Stimulated activated CD8-positive, alpha-beta memory T cell treated with anti-CD3 and anti-CD28 coated beads, Interleukin-7, amount 100 ng/mL, for 4 hours (primary cell): Measurements from ENCODE around the gene PAWR.
"Not testable (repeated sequence)": the region's sequence is repeated elsewhere in the genome, so short reads cannot be mapped to it uniquely, and the experiment has no call there.

Source experiments
- DNase-seq, 2 donors: peaks; one replicate each; pipeline ENCODE4 v3.0.0-alpha.2; 2020; ENCODE audit warnings: low read depth in 2 of 2

The PAWR gene

DNA sequence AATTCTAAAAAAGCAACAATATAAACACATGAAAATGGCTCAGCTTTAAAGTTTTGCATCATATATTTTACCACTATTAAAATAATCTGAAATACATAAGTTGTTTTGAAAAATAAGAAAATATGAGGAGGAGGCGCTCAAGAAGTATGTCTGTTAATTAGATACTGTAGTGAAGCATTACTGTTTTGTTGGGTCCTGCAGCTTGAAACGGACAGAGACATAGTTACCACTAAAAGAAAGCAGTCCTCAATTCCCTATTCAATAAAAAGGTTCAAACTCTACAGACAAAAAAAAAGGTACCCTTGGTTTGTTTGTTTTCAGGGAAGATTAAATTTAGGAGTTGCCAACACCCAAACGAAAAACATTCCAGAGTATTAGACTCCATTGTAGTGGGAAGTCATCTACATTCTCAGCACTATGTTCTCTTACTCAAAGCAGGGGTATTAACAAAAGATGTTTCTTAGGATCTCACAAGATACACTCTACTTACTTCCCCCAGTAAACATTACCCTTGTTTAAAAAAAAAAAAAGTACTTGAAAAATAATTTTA, 3.0 kb downstream of the PAWR start:
- DNase-seq: no peak

DNA sequence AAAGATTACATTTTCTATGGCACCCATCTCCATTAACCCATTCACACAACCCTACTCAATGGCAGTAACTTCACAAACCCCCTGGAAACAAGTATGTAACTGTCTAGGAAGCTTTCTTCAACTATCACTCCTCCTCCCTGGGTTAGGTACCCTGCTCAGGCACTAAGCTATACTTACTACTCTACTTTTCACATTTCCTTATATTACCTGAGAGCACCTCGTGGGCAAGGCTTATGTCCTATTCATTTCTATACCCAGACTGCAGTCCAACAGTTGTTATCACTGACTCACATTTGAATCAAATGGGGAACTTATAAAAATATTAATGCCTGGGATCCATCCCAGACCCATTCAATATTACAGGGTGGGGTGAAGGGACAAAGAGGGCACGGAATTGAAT, 4.6 kb downstream of the PAWR start:
- DNase-seq: no peak

DNA sequence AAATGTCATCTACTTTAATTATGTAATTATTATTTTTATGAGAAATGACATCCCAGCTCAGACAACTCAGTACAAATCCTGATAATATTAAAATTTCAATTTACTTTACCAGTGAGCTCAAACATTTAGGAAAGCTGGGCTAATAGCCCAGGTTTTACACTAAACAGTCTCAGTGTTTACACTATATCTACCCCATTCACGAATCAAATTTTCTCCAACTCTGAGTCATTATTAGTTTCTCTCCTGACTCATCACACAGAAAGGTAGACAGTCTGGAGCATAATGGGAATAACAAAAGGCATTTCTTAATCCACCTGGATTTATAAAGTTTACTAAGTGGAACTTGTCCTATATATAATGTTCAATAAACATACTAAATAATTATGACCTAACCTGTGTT, 5.7 kb downstream of the PAWR start:
- no peak for DNase-seq

DNA sequence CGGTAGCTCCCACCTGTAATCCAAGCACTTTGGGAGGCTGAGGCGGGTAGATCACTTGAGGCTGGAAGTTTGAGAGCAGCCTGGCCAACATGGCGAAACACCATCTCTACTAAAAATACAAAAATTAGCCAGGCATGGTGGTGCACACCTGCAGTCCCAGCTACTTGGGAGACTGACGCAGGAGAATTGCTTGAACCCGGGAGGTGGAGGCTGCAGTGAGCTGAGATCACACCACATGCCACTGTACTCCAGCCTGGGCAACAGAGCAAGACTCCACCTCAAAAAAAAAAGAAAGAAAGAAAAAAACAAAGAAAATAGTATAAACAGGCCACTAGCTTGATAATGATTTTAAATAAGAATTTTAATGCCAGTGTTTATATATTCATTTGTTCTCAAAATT, 6.4 kb downstream of the PAWR start:
- DNase-seq: not testable (repeated sequence)

DNA sequence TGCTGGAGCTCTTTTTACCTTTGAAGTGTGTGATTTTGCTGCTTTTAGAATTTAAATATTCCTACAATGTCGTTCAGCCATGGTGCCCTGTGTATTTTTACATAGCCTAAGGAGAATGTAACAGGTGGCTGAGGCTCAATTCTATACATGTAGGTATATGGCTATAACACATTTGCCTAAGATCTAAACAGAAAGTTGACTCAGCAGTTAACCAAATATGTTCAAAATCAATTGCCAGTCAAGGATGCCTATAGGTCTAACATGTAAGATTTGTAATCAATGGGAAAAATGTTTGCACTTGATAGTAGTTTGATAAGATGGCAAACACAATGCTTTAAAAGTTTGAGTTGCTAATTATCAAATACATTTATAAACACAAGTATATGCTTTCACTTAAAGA, 8.2 kb downstream of the PAWR start:
- no peak for DNase-seq

DNA sequence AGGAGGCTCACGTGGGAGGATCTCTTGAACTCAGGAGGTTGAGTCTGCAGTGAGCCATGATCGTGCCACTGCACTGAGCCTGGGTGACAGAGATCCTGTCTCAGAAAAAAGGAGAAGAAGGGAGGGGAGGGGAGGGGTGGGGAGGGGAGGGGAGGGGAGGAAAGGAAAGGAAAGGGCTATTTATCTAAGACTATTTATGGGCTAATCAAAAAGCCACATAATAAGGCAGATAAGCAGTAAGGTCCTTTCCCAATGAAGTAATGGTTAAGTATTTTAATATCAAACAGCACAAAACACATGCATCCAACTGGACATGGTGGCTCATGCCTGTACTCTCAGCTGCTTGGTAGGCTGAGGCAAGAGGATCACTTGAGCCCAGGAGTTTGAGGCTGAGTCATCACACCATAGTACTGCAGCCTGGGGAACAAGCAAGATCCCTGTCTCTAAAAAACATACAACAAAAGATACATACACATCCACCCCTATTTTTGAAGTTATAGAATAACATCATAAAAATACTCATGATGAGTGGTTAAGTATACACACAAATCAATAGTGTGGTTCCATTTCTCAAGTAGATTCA, 9.7 kb downstream of the PAWR start:
- no peak for DNase-seq

DNA sequence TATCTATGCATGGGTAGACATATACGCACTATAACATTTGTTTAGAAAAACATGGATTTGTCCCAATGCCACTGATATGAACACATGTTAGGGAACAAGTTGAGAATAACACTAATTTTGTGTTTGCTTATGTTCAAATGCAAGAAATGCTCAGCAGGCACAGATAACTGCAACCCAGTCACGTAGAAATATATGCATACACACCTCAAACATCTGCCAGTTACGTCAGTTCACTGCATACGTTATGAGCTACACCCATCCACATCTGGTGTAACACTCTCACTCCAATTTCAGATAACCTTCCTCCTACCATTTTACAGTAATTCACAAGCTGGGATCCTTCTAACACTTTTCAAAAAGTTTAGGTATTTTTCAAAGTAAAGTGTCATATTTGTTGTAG, 10.7 kb downstream of the PAWR start:
- no peak for DNase-seq

DNA sequence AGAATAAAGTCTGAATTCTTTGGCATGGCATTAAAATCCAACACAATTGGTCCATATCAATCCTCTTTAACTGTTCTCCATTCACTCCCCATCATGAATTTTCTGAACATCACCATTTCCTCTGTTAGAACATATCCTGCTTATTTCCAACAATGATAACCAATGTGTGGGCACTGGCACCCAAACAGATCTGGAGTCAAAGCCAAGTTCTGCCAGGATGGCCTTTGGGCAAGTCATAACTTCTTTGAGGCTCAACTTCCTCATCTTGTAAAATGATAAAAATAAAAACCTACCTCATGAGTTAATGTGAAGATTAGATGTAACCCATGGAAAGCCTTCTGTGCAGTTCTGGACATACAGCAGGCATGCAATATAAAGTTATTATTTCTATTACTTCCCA, 12.5 kb downstream of the PAWR start:
- DNase-seq: no peak

DNA sequence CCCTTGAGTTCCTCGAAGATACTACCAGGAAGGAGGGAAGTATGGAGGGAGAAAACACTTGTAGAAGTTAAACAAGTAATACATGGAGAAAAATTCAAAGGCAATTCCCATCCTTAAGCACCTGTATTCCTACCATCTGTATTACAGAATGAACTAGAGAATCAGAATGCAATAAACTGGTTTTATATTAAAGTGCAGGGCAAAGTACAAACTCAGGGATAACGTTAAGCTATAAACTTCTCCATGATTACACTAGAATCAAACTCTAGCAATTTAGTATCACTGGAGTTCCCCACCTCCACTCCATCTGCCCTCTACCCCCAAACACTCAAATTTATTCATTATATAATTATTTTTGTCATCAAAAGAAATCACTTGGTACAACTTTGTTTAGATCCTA, 13.1 kb downstream of the PAWR start:
- DNase-seq: no peak

DNA sequence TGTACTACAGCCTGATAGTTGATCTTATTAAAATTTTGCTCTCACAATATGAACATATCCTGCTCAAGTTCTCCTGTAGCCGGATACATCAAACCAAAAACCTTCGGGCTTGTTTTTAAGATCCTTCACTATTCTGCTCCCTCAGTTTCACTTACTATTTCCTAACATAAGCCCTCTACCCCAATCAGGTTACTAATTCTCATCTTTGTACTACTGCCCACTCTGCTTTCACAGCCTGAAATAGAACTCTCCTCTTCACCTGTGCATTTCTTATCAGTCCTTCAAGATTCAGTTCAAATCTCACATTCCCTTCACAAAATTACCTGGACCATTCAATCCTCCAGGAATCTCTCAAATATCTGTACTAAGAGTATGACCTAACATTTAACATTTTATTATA, 14.2 kb downstream of the PAWR start:
- no peak for DNase-seq

DNA sequence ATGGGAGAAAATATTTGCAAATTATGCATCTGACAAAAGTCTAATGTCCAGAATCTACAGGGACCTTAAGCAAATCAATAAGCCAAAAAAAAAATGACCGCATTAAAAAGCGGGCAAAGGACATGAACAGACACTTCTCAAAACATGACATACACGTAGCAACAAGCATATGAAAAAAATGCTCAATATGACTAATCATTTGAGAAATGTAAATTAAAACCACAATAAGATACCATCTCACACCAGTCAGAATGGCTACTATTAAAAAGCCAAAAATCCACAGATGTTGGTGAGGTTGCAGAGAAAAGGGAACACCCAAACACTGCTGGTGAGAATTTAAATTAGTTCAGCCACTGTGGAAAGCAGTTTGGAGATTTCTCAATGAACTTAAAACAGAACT, 16.1 kb downstream of the PAWR start:
- DNase-seq: no peak

DNA sequence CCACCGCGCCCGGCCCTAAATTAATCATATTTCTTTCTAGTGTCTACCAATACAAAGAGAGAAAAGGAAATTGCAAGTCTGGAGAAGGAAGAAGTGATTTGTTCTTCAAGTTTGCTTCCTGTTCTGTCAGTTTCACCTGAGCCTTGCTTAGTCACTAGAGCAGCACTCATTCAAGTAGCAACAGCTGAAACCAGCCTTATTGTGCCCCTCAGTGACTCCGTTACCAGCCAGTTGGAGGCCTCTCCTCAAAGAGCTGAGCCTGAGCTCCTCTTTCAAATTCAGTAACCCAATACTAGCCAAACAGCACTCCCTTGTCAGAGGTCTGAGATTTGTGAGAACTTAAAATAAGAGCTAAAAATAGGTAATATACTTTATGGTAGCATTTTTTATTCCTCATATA, 17.4 kb downstream of the PAWR start:
- no peak for DNase-seq

DNA sequence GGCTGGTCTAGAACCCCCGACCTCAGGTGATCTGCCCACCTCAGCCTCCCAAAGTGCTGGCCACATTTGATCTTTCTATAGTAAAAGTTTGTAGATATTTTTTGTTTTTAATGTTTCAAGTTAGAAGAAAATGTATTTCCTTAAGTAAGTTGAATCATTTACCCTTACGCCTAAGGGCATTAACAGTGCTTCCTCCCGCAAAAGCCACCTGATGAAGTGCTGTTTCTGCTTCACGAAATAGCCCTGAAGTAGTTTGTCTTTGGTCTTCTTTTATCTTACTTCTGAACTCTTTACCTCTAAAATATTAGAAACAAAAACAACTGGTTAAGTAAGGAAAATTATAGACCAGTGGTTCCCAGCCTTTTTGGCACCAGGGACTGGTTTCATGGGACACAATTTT, 22.7 kb downstream of the PAWR start:
- no peak for DNase-seq

DNA sequence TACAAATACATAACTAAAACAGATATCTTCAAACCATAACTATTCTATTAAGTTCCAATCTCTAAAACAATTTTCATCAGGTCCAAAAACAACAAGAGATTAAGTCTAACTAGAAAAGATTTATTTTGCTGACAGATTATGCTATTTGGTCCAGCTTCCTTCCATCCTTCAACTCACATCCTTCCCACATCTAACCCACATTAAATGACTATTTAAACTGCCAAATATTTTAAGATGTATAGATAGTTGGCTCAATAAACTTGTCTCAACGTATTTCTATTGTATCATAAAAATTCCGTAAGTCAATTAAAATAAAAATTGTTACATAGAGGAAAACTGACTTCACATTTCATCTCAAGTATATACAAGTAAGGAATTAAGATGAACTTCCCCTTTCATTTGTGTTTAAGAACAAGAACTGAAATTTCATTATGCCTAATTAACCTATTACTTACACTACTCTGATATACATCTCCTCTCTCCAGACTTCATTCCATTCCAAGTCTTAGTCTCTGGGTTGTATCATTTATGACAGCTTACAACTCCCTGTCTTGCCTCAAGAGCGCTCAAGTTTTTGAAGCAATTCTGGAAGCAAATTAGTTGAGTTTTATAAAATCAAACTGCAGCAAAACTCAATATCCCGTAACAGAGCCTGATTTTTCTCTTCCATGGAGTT, 25.4 kb downstream of the PAWR start:
- no peak for DNase-seq

DNA sequence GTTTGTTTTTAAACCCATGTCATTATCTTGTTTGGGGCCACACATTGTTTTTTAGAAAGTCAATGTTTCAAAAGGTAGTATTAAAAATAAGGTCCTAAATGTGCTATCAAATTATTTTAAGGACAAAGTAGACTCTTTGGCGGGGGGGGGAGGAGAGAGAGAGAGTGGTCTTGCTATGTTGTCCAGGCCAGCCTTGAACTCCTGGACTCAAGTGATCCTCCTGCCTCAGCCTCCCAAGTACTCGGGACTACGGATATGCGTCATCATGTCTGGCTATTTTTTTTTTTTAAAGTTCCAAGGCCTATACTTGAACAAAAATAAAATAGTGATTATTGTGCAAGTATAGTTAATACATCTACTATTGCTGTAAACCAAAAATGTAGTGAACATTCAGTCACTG, 26.2 kb downstream of the PAWR start:
- DNase-seq: no peak

DNA sequence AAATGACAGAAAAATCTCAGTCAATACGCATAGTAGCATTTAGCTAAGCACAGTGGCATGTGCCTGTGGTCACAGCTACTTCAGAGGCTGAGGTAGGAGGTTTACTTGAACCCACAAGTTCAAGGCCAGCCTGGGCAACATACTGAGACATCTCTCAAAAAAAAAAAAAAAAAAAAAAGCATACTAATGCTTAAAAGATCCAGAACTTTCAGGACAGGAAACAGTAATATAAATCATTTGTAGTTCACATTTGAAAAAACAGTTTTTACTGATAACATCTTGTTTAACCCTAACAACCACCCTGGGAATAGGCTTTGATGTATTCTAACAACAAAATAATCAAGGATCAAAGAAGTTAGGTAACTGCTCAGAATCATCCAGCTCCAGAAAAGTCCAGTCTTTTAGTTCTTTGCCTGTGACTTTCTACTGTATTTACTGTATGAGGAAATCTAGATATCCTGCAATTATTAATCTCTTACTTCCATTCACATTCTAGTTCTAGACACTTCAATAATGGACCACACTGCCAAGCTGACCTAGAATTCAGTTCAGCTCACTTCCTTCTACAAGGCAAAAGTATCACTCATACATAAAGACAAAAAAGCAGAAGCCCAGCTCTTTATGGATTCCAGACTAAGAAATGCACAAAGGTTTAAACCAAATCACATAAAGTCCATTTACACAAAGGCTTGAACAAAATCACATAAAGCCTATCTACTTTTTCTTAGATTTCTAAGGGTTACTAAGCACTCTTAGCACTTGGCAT, 28.5 kb downstream of the PAWR start:
- DNase-seq: no peak

DNA sequence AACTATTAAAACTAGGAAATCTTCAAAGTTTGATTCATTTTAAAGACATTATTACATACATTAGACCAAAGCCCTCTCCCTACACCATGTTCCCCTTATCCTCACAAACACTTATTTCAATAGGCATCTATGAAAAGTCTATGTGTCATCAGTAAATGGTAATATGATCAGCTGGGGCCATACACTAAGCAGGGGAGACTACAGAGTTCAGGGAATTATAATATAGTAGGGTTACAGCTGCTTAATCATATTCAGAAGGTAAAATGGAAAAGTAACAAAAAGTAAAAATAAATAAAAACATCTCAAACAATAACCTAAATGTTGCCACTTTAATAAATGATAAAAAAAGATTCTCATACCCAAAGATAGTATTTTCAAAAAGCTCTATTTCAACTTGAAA, 29.1 kb downstream of the PAWR start:
- DNase-seq: no peak

DNA sequence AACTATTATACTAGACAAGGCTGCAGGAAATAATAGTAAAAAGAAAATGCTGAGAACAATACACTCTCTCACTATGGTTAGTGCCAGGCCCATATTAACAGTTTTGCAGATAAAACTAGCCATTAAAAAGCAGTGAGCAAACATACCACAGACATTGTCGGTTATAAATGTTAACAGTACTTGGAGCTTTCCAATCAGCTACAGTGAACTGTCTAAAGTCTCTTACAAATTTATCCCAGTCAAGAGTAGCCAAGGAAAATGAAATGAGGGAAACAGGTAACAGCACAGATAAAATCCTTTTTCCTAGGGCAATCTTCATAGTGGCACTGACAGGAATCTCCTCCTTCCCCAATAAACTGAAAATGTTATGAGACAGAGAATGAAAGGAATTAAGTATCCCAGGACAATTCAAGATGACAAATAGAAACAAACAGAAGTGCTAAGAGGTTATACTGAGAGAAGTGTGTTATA, 30.8 kb downstream of the PAWR start:
- no peak for DNase-seq

DNA sequence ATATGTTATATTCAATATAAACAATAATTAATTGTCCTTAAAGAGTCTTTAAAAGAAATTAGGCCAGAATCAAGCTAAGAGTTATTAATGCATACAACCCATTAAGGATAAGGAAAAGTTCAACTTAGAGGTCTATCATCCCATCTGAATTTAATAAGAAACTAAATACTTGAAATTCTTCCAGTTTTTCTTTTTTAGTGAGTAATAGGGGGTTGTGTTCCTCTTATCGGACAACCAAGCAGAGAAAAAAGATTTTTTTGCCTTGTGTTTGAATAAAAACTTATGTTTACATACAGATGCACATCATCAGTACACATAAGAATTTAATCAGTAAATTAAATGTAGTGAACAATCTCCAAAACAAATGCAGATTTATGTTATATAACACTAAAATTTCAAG, 32.5 kb downstream of the PAWR start:
- no peak for DNase-seq

DNA sequence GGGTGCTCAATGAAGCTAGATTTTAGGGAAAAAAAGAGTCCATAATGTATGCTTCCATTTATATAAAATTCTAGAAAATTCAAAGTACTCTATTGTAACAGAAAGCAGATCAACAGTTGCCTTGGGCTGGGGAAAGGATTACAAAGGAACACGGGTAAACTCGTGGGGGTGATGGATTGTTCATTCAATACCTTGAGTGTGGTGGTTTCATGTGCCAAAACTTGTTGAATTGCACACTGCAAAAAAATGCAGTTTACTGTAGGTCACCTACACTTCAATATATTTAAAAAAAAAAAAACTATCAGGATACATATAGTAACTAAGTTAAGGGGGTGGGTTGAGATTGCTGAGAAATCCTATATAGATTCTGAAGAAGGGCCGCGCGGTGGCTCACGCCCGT, 33.6 kb downstream of the PAWR start:
- DNase-seq: no peak

DNA sequence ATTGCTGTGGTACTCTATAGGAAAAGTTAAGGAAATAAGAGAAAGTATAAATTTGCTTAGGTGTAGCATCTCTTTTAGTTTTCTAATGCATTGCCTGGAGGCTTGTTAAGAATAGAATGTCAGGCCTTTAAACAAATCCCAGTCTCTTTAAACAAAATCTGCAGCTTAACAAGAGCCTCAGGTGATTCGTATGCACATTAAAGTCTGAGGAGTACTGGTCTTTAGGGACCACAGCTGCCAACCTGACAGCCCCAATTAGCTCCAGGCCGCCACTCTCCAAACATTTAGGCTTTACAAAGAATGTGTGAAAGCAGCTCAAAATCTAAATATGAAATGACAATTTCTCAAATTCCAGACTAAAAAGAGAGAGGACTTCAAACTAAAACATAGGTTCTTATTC, 35.7 kb downstream of the PAWR start:
- DNase-seq: no peak

DNA sequence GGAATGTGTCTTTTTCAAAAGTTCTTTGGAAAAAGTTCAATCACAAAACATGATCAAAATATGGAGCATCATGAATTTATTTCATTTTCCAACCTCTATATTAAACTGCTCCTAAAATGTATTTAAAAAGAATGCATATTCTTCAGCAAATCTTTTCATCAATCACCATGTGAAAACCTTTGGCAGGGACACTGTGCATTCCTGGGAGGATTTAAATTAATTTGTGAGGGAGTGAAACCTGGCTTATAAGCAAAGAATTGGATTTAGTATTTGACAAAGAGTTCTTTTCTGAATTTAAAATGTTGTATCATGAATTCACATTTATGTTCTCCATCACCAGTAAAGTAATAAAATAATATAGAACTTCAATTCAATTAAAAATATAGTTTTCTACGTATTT, 38.2 kb downstream of the PAWR start:
- DNase-seq: no peak

DNA sequence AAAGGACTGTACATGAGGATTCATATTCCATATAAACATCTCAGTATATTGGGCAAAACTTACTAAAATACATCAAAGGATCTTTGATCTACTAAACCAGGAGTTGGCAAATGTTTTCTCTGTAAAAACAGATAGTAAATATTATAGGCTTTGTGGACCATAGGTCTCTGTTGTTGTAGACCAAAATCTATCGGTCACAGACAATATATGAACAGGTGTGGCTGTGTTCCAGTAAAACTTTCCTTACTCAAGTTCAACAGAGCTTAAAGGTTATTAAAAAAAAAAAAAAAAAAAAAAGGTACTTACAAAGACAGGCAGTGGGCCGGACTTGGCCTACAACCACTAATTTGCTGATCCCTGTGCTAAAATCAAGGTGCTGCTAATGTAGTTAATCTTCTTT, 40.3 kb downstream of the PAWR start:
- no peak for DNase-seq
